Panc1 (cell line): ENCODE results near the gene TMEM151B. TPM values are rescaled to one million over a fixed set of nuclear protein-coding genes. Genes with fewer than 3 reads are reported as not detected.
A peak's percentile ranks its signal among the peaks of the same experiment; 100 is the strongest.

Source experiments
- ATAC-seq: fragments of 200-7000 bp; cut with Tn5 transposase; 2 replicates; pipeline ENCODE4 v1.9.1; 2020; ENCODE audit warnings: mild to moderate bottlenecking, moderate library complexity
- BruUV-seq: library from RNA; stranded (reverse); fragments of 400-500 nt; replicated peaks from 2 replicates; lab custom pipeline; 2021; lab: Mats Ljungman, UMichigan
- CTCF ChIA-PET: fragments of 300-600 bp; sonication (Branson Sonifier 250); formaldehyde crosslinking; loops from one replicate; lab custom pipeline; 2022; ENCODE audit warnings: antibody characterized with exemption; lab: Charles Lee
- POLR2A ChIA-PET: fragments of 300-600 bp; sonication (Branson Sonifier 250); formaldehyde crosslinking; loops from one replicate; lab custom pipeline; 2022; ENCODE audit warnings: antibody characterized with exemption; lab: Charles Lee
- DNase-seq: peaks from one replicate; pipeline ENCODE4 v3.0.0-alpha.2; 2010; ENCODE audit warnings: low read depth, low spot score
- H3K27ac ChIP-seq: 2 replicates; pipeline ENCODE4 v1.5.1; 2011; ENCODE audit warnings: mild to moderate bottlenecking, low read length, inconsistent platforms
- H3K27me3 ChIP-seq: fragments of 200-500 bp; sonication (Bioruptor generic); 2 replicates; pipeline ENCODE4 v1.6.0; 2014; ENCODE audit warnings: low read length, inconsistent platforms; ENCODE audit not compliant: control insufficient read depth, insufficient read depth
- H3K36me3 ChIP-seq: fragments of 200-500 bp; sonication (Bioruptor generic); 2 replicates; pipeline ENCODE4 v1.5.1; 2014; ENCODE audit warnings: inconsistent platforms, mild to moderate bottlenecking, low read length, moderate library complexity; ENCODE audit not compliant: control insufficient read depth, insufficient read depth
- H3K4me1 ChIP-seq: 2 replicates; pipeline ENCODE4 v1.5.1; 2011; ENCODE audit warnings: inconsistent platforms, mild to moderate bottlenecking, low read length, moderate library complexity; ENCODE audit not compliant: control insufficient read depth, insufficient read depth
- H3K4me3 ChIP-seq, 2 experiments: 2 replicates each; pipeline ENCODE4 v1.5.1; 2011 to 2012; ENCODE audit warnings: low read depth in 2 of 2, low read length in 2 of 2, mild to moderate bottlenecking in 2 of 2, inconsistent platforms in 1 of 2, moderate library complexity in 1 of 2
- H3K9me3 ChIP-seq: fragments of 200-500 bp; sonication (Bioruptor generic); 2 replicates; pipeline ENCODE4 v1.5.1; 2014; ENCODE audit warnings: low read depth, mild to moderate bottlenecking, inconsistent platforms, low read length, moderate library complexity; ENCODE audit not compliant: control insufficient read depth, insufficient read depth
- CTCF ChIP-seq: fragments of 450-650 bp; IDR thresholded peaks from 2 replicates; pipeline ENCODE4 v1.5.1; 2017; ENCODE audit warnings: mild to moderate bottlenecking
- POLR2AphosphoS5 ChIP-seq: IDR thresholded peaks from 2 replicates; pipeline ENCODE4 v1.6.1; 2012; ENCODE audit warnings: mild to moderate bottlenecking, low read depth, low read length, moderate library complexity
- REST ChIP-seq, 2 experiments: IDR thresholded peaks; 2 replicates each; pipeline ENCODE4 v1.6.1; 2011 to 2012; ENCODE audit warnings: low read depth in 2 of 2, control low read depth in 1 of 2, low read length in 1 of 2, mild to moderate bottlenecking in 1 of 2, moderate library complexity in 1 of 2; ENCODE audit not compliant: insufficient read depth in 1 of 2
- SIN3A ChIP-seq: IDR thresholded peaks from 2 replicates; pipeline ENCODE4 v1.6.1; 2012; ENCODE audit warnings: low read depth, mild to moderate bottlenecking, low read length, moderate library complexity, borderline replicate concordance; ENCODE audit not compliant: insufficient read depth
- TCF7L2 ChIP-seq: IDR thresholded peaks from 2 replicates; pipeline ENCODE4 v1.6.1; 2011; ENCODE audit warnings: mild to moderate bottlenecking, low read depth, low read length, inconsistent platforms
- in situ Hi-C: cut with HindIII; loops from 2 replicates; pipeline ENCODE4 v1.10.0; 2016; ENCODE audit warnings: low sequenced_read_pairs, low pct_unique_long_range_greater_than_20kb
- intact Hi-C: fragments of 100-400 bp; cut with micrococcal nuclease; formaldehyde crosslinking; loops from one replicate; pipeline ENCODE4 v1.10.0; 2022; ENCODE audit not compliant: unreplicated experiment
- total RNA-seq: library from RNA; stranded (reverse); gene quantifications from one replicate; pipeline ENCODE4 v1.2.1, GENCODE V29; 2021; ENCODE audit not compliant: unreplicated experiment

The TMEM151B gene
- total RNA-seq, 1 experiment from 2014 or later = 0.18 TPM

- H3K4me3 ChIP-seq = peak overlapping the region; percentile 99 to 100
- TF ChIP-seq REST (IDR thresholded peaks at IDR 0.05; ENCODE audit: insufficient read depth in 1 of 2, low read depth in 2 of 2, low read length in 1 of 2) (no peak), TCF7L2 (no peak), SIN3A (no peak), CTCF (no peak), POLR2AphosphoS5 (no peak)
- ChIA-PET POLR2A (interaction anchor here (0.7 kb wide), 1 partner anchor 51 kb away, joined by 3 read pairs; no protein-coding TSS in a partner anchor), CTCF (interaction anchor here (0.6 to 0.8 kb wide), 2 partner anchors 73 to 88 kb away, joined by 3 to 4 read pairs; no protein-coding TSS in a partner anchor)
- peaks cover 33% of the 10 kb centered on the region for H3K36me3 ChIP-seq
- peak overlapping the region; percentile 100 for H3K27ac ChIP-seq
- intact Hi-C loops (no loop called here), in situ Hi-C loops (no loop called here)
- no peaks in the 10 kb centered on the region for H3K9me3 ChIP-seq
- peaks cover 19% of the 10 kb centered on the region for H3K4me1 ChIP-seq
- no TSS peak for BruUV-seq
- ATAC-seq (no peak; the same call in 1 of the 2 replicates), DNase-seq (no peak)
- H3K27me3 ChIP-seq = no peaks in the 10 kb centered on the region
These were observed 24.8 kb upstream of the TMEM151B start for GRCh38 chr6:44245391-44245911.

GRCh38 chr6:44245912-44246662, 24.2 kb upstream of the TMEM151B start:
- CTCF ChIA-PET = interaction anchor here (0.8 to 1.0 kb wide), 3 partner anchors 73 to 146 kb away, joined by 3 to 4 read pairs (median 3); no protein-coding TSS in a partner anchor
- intact Hi-C loops = no loop called here

More at GRCh38 chr6:44245912-44246662, 24.2 kb upstream of the TMEM151B start:
- peaks cover 39% of the 10 kb centered on the region for H3K36me3 ChIP-seq
- H3K4me1 ChIP-seq = peaks cover 25% of the 10 kb centered on the region
- peak; percentile 78 for ATAC-seq
- TF ChIP-seq TCF7L2 (no peak), SIN3A (peak; percentile 74; the same call in 1 of the 2 replicates), POLR2AphosphoS5 (no peak), CTCF (peak; percentile 75; the same call in 1 of the 2 replicates), REST (IDR thresholded peaks at IDR 0.05; ENCODE audit: insufficient read depth in 1 of 2, low read depth in 2 of 2, low read length in 1 of 2) (no peak; a peak in 1 of 4 replicates)
- in situ Hi-C loops = no loop called here
- no peaks in the 10 kb centered on the region for H3K9me3 ChIP-seq
- DNase-seq = no peak
- POLR2A ChIA-PET = interaction anchor here (0.5 to 1.4 kb wide), 4 partner anchors 11 to 73 kb away, joined by 3 to 8 read pairs (median 3); no protein-coding TSS in a partner anchor
- peak overlapping the region; percentile 100 for H3K27ac ChIP-seq
- no TSS peak for BruUV-seq
- peak overlapping the region; percentile 99 to 100 for H3K4me3 ChIP-seq
- no peaks in the 10 kb centered on the region for H3K27me3 ChIP-seq
